ENCODE data around the gene RAD51AP2. TPM values are rescaled to one million over a fixed set of nuclear protein-coding genes. Genes with fewer than 3 reads are reported as not detected.
"Not testable (repeated sequence)": the region's sequence is repeated elsewhere in the genome, so short reads cannot be mapped to it uniquely, and the experiment has no call there.

RAD51AP2 gene
- 0.07 TPM for polyA plus RNA-seq (2013, experiment 1 of 2)
- 0.07 TPM for polyA plus RNA-seq (2013, experiment 2 of 2)

GRCh38 chr2:17518212-17519154 lies at the start of gene RAD51AP2:
RAD51AP2 (minus strand) TSS chr2:17518440; CDS start chr2:17518415, 25 bp downstream.
- no peaks in the 10 kb centered on the region for H3K27me3 ChIP-seq (ENCODE audit: insufficient read depth, low read length, poor library complexity)
- H3K36me3 ChIP-seq (ENCODE audit: control insufficient read depth, insufficient read depth, low read length) = no peaks in the 10 kb centered on the region
- peak within 1 kb of the TSS; percentile 91 for H3K27ac ChIP-seq (ENCODE audit: low read depth, low read length)
- H2BK15ac ChIP-seq (replicated peaks; ENCODE audit: low read depth) = no peak within 1 kb of the TSS
- H3K4ac ChIP-seq (ENCODE audit: low read depth, low read length) = no peak within 1 kb of the TSS
- WGBS (ENCODE audit: extremely low coverage, insufficient coverage, low lambda C conversion rate) = no CpG with 5 or more reads among the region's 38 CpGs
- H3K18ac ChIP-seq (ENCODE audit: low read length) = peak within 1 kb of the TSS; percentile 76
- H3K56ac ChIP-seq (ENCODE audit: low read length) = peak within 1 kb of the TSS; percentile 83
- no peak within 1 kb of the TSS for H4K8ac ChIP-seq (ENCODE audit: low read depth, low read length)
- H2BK120ac ChIP-seq (ENCODE audit: low read depth, low read length) = no peak within 1 kb of the TSS
- H3K79me1 ChIP-seq (ENCODE audit: low read length) = no peaks in the 10 kb centered on the region
- H3K4me1 ChIP-seq (ENCODE audit: control insufficient read depth, low read depth, low read length) = peaks cover 2% of the 10 kb centered on the region
- H2BK5ac ChIP-seq (ENCODE audit: low read length) = no peak within 1 kb of the TSS
- H3K9ac ChIP-seq (ENCODE audit: low read length) = peak within 1 kb of the TSS; percentile 77
- no peak within 1 kb of the TSS for H4K5ac ChIP-seq (ENCODE audit: low read length)
- no peak within 1 kb of the TSS for H3K23ac ChIP-seq (ENCODE audit: low read length)
- H3K4me2 ChIP-seq (ENCODE audit: low read length) = peak within 1 kb of the TSS; percentile 65
- peak; percentile 98 for DNase-seq
- H2AK5ac ChIP-seq (ENCODE audit: low read length) = no peak within 1 kb of the TSS
- H3K79me2 ChIP-seq (ENCODE audit: control insufficient read depth, insufficient read depth, low read length) = no peaks in the 10 kb centered on the region
- H3K4me3 ChIP-seq (ENCODE audit: low read length) = peak within 1 kb of the TSS; percentile 30

- WGBS (ENCODE audit: extremely low coverage, insufficient coverage, low lambda C conversion rate) = no CpG with 5 or more reads among the region's 3 CpGs
- not testable (repeated sequence) for H3K4ac ChIP-seq (ENCODE audit: low read depth, low read length); H3K36me3 ChIP-seq (ENCODE audit: control insufficient read depth, insufficient read depth, low read length); H3K4me3 ChIP-seq (ENCODE audit: low read length); H2BK120ac ChIP-seq (ENCODE audit: low read depth, low read length); H4K8ac ChIP-seq (ENCODE audit: low read depth, low read length); H2AK5ac ChIP-seq (ENCODE audit: low read length); DNase-seq; H4K5ac ChIP-seq (ENCODE audit: low read length); H3K27me3 ChIP-seq (ENCODE audit: insufficient read depth, low read length, poor library complexity); H3K79me1 ChIP-seq (ENCODE audit: low read length); H3K27ac ChIP-seq (ENCODE audit: low read depth, low read length); H2BK15ac ChIP-seq (replicated peaks; ENCODE audit: low read depth); H3K4me2 ChIP-seq (ENCODE audit: low read length); H3K23ac ChIP-seq (ENCODE audit: low read length); H3K18ac ChIP-seq (ENCODE audit: low read length); H3K56ac ChIP-seq (ENCODE audit: low read length); H2BK5ac ChIP-seq (ENCODE audit: low read length); H3K9ac ChIP-seq (ENCODE audit: low read length); H3K79me2 ChIP-seq (ENCODE audit: control insufficient read depth, insufficient read depth, low read length); H3K4me1 ChIP-seq (ENCODE audit: control insufficient read depth, low read depth, low read length)
Observed at GRCh38 chr2:17565726-17566125, 47.5 kb upstream of the RAD51AP2 start.

- H2BK5ac ChIP-seq (ENCODE audit: low read length) = no peak overlapping the region
- no peak overlapping the region for H3K23ac ChIP-seq (ENCODE audit: low read length)
- H3K56ac ChIP-seq (ENCODE audit: low read length) = no peak overlapping the region
- H2BK15ac ChIP-seq (replicated peaks; ENCODE audit: low read depth) = no peak overlapping the region
- H3K4ac ChIP-seq (ENCODE audit: low read depth, low read length) = no peak overlapping the region
- H3K79me2 ChIP-seq (ENCODE audit: control insufficient read depth, insufficient read depth, low read length) = peaks cover 2% of the 10 kb centered on the region
- no peak overlapping the region for H3K9ac ChIP-seq (ENCODE audit: low read length)
- peaks cover 2% of the 10 kb centered on the region for H3K4me1 ChIP-seq (ENCODE audit: control insufficient read depth, low read depth, low read length)
- H3K27ac ChIP-seq (ENCODE audit: low read depth, low read length) = no peak overlapping the region
- H3K27me3 ChIP-seq (ENCODE audit: insufficient read depth, low read length, poor library complexity) = no peaks in the 10 kb centered on the region
- H3K79me1 ChIP-seq (ENCODE audit: low read length) = no peaks in the 10 kb centered on the region
- H4K5ac ChIP-seq (ENCODE audit: low read length) = no peak overlapping the region
- H3K36me3 ChIP-seq (ENCODE audit: control insufficient read depth, insufficient read depth, low read length) = no peaks in the 10 kb centered on the region
- no peak overlapping the region for H3K4me2 ChIP-seq (ENCODE audit: low read length)
- H2AK5ac ChIP-seq (ENCODE audit: low read length) = no peak overlapping the region
- H2BK120ac ChIP-seq (ENCODE audit: low read depth, low read length) = no peak overlapping the region
- no peak overlapping the region for H3K18ac ChIP-seq (ENCODE audit: low read length)
- no peak overlapping the region for H3K4me3 ChIP-seq (ENCODE audit: low read length)
- no peak for DNase-seq
- no CpG with 5 or more reads among the region's 3 CpGs for WGBS (ENCODE audit: extremely low coverage, insufficient coverage, low lambda C conversion rate)
- no peak overlapping the region for H4K8ac ChIP-seq (ENCODE audit: low read depth, low read length)
Observed at GRCh38 chr2:17558878-17559277, 40.6 kb upstream of the RAD51AP2 start.

GRCh38 chr2:17558053-17558452 lies 39.8 kb upstream of the RAD51AP2 start:
- no peak overlapping the region for H3K4me3 ChIP-seq (ENCODE audit: low read length)
- H3K9ac ChIP-seq (ENCODE audit: low read length) = no peak overlapping the region
- H3K79me1 ChIP-seq (ENCODE audit: low read length) = no peaks in the 10 kb centered on the region
- H4K8ac ChIP-seq (ENCODE audit: low read depth, low read length) = no peak overlapping the region
- H3K23ac ChIP-seq (ENCODE audit: low read length) = no peak overlapping the region
- no peak overlapping the region for H3K18ac ChIP-seq (ENCODE audit: low read length)
- H3K27me3 ChIP-seq (ENCODE audit: insufficient read depth, low read length, poor library complexity) = no peaks in the 10 kb centered on the region
- H3K4ac ChIP-seq (ENCODE audit: low read depth, low read length) = no peak overlapping the region
- no peak for DNase-seq
- no peak overlapping the region for H2BK120ac ChIP-seq (ENCODE audit: low read depth, low read length)
- no peak overlapping the region for H2BK15ac ChIP-seq (replicated peaks; ENCODE audit: low read depth)
- H3K4me2 ChIP-seq (ENCODE audit: low read length) = no peak overlapping the region
- no peaks in the 10 kb centered on the region for H3K36me3 ChIP-seq (ENCODE audit: control insufficient read depth, insufficient read depth, low read length)
- H3K79me2 ChIP-seq (ENCODE audit: control insufficient read depth, insufficient read depth, low read length) = peaks cover 2% of the 10 kb centered on the region
- H2BK5ac ChIP-seq (ENCODE audit: low read length) = no peak overlapping the region
- H3K4me1 ChIP-seq (ENCODE audit: control insufficient read depth, low read depth, low read length) = peaks cover 2% of the 10 kb centered on the region
- no peak overlapping the region for H4K5ac ChIP-seq (ENCODE audit: low read length)
- H2AK5ac ChIP-seq (ENCODE audit: low read length) = no peak overlapping the region
- no peak overlapping the region for H3K56ac ChIP-seq (ENCODE audit: low read length)
- H3K27ac ChIP-seq (ENCODE audit: low read depth, low read length) = no peak overlapping the region

GRCh38 chr2:17557596-17557995 lies 39.4 kb upstream of the RAD51AP2 start:
- H3K36me3 ChIP-seq (ENCODE audit: control insufficient read depth, insufficient read depth, low read length) = no peaks in the 10 kb centered on the region
- no peak overlapping the region for H3K27ac ChIP-seq (ENCODE audit: low read depth, low read length)
- no peak overlapping the region for H3K9ac ChIP-seq (ENCODE audit: low read length)
- peaks cover 2% of the 10 kb centered on the region for H3K4me1 ChIP-seq (ENCODE audit: control insufficient read depth, low read depth, low read length)
- H2BK5ac ChIP-seq (ENCODE audit: low read length) = no peak overlapping the region
- H3K4me3 ChIP-seq (ENCODE audit: low read length) = no peak overlapping the region
- DNase-seq = peak; percentile 26
- no peak overlapping the region for H3K23ac ChIP-seq (ENCODE audit: low read length)
- H3K79me2 ChIP-seq (ENCODE audit: control insufficient read depth, insufficient read depth, low read length) = peaks cover under 1% of the 10 kb centered on the region
- no CpG with 5 or more reads among the region's 5 CpGs for WGBS (ENCODE audit: extremely low coverage, insufficient coverage, low lambda C conversion rate)
- no peak overlapping the region for H3K4me2 ChIP-seq (ENCODE audit: low read length)
- H3K79me1 ChIP-seq (ENCODE audit: low read length) = no peaks in the 10 kb centered on the region
- no peak overlapping the region for H4K8ac ChIP-seq (ENCODE audit: low read depth, low read length)
- peak overlapping the region; percentile 19 for H3K56ac ChIP-seq (ENCODE audit: low read length)
- no peak overlapping the region for H2BK15ac ChIP-seq (replicated peaks; ENCODE audit: low read depth)
- H3K27me3 ChIP-seq (ENCODE audit: insufficient read depth, low read length, poor library complexity) = no peaks in the 10 kb centered on the region
- no peak overlapping the region for H2AK5ac ChIP-seq (ENCODE audit: low read length)
- no peak overlapping the region for H3K18ac ChIP-seq (ENCODE audit: low read length)
- H3K4ac ChIP-seq (ENCODE audit: low read depth, low read length) = no peak overlapping the region
- no peak overlapping the region for H4K5ac ChIP-seq (ENCODE audit: low read length)
- H2BK120ac ChIP-seq (ENCODE audit: low read depth, low read length) = no peak overlapping the region

All from mesendoderm (in vitro differentiated cells).